HepG2 (cell line): ENCODE data around the gene CDT1. TPM values are rescaled to one million over a fixed set of nuclear protein-coding genes. Genes with fewer than 3 reads are reported as not detected.
A peak's percentile ranks its signal among the peaks of the same experiment; 100 is the strongest.

ENCODE experiments used
- ATF1 ChIP-seq: IDR thresholded peaks from 2 replicates; pipeline ENCODE4 v1.6.1; 2016; ENCODE audit warnings: mild to moderate bottlenecking, control low read depth
- CBFB ChIP-seq: sonication (generic); formaldehyde crosslinking; IDR thresholded peaks from 2 replicates; pipeline ENCODE4 v1.4.0; 2020; ENCODE audit warnings: missing genetic modification reagents
- FOXO4 ChIP-seq: sonication (generic); formaldehyde crosslinking; conservative IDR thresholded peaks from 2 replicates; pipeline ENCODE4 v1.8.1; 2023; ENCODE audit warnings: missing genetic modification reagents
- FOXP4 ChIP-seq: sonication (generic); formaldehyde crosslinking; IDR thresholded peaks from 2 replicates; pipeline ENCODE4 v1.4.0; 2020; ENCODE audit warnings: missing genetic modification reagents
- GPN1 ChIP-seq: sonication (generic); formaldehyde crosslinking; IDR thresholded peaks from 2 replicates; pipeline ENCODE4 v1.5.1; 2020; ENCODE audit warnings: missing genetic modification reagents, borderline replicate concordance
- HCFC1 ChIP-seq: fragments of 150-350 bp; IDR thresholded peaks from 2 replicates; pipeline ENCODE4 v1.6.1; 2014; ENCODE audit warnings: low read depth, low read length
- HNRNPH1 ChIP-seq: fragments of 200-400 bp; formaldehyde crosslinking; optimal IDR thresholded peaks from 2 replicates; pipeline ENCODE3; 2017; ENCODE audit warnings: mild to moderate bottlenecking, low read depth, low read length
- ISL2 ChIP-seq: sonication (generic); formaldehyde crosslinking; IDR thresholded peaks from 2 replicates; pipeline ENCODE4 v1.5.0; 2020; ENCODE audit warnings: missing genetic modification reagents
- KAT7 ChIP-seq: IDR thresholded peaks from 2 replicates; pipeline ENCODE4 v1.6.1; 2018; ENCODE audit warnings: borderline replicate concordance, missing compliant biosample characterization
- KDM6A ChIP-seq: IDR thresholded peaks from 2 replicates; pipeline ENCODE4 v1.6.1; 2016; ENCODE audit warnings: low read depth
- MAX ChIP-seq: IDR thresholded peaks from 2 replicates; pipeline ENCODE4 v1.6.1; 2012; ENCODE audit warnings: inconsistent platforms
- MYC ChIP-seq: sonication (generic); formaldehyde crosslinking; IDR thresholded peaks from 2 replicates; pipeline ENCODE4 v1.9.0; 2021; ENCODE audit warnings: missing genetic modification reagents, borderline replicate concordance
- NFIB ChIP-seq: sonication (generic); formaldehyde crosslinking; IDR thresholded peaks from 2 replicates; pipeline ENCODE4 v1.9.0; 2021; ENCODE audit warnings: missing genetic modification reagents, mild to moderate bottlenecking, borderline replicate concordance
- NFYB ChIP-seq: sonication (generic); formaldehyde crosslinking; IDR thresholded peaks from 2 replicates; pipeline ENCODE4 v1.4.0; 2020; ENCODE audit warnings: missing genetic modification reagents
- POLR2AphosphoS2 ChIP-seq: IDR thresholded peaks from 2 replicates; pipeline ENCODE4 v1.6.1; 2011; ENCODE audit warnings: low read depth, low read length, improper control_type of control experiment
- RAD51 ChIP-seq: fragments of 450-650 bp; IDR thresholded peaks from 2 replicates; pipeline ENCODE4 v1.6.1; 2016; ENCODE audit warnings: borderline replicate concordance
- RBM39 ChIP-seq: fragments of 200-400 bp; formaldehyde crosslinking; IDR thresholded peaks from one replicate; pipeline ENCODE4 v1.6.1; 2018; ENCODE audit warnings: antibody characterized with exemption, mild to moderate bottlenecking, low read depth, low read length; ENCODE audit not compliant: poor library complexity, severe bottlenecking
- RXRB ChIP-seq: IDR thresholded peaks from 2 replicates; pipeline ENCODE4 v1.6.1; 2016; ENCODE audit warnings: borderline replicate concordance, missing genetic modification reagents, missing compliant biosample characterization
- SUZ12 ChIP-seq: fragments of 150-350 bp; IDR thresholded peaks from 2 replicates; pipeline ENCODE4 v1.6.1; 2014; ENCODE audit warnings: low read depth, low read length
- ZNF136 ChIP-seq: sonication (generic); formaldehyde crosslinking; IDR thresholded peaks from 2 replicates; pipeline ENCODE4 v1.8.1; 2022; ENCODE audit warnings: low read depth, mild to moderate bottlenecking, moderate library complexity, missing genetic modification reagents
- ZNF446 ChIP-seq: sonication (generic); formaldehyde crosslinking; IDR thresholded peaks from 2 replicates; pipeline ENCODE4 v1.5.0; 2020; ENCODE audit warnings: mild to moderate bottlenecking, missing genetic modification reagents
- ZNF569 ChIP-seq: sonication (generic); formaldehyde crosslinking; IDR thresholded peaks from 2 replicates; pipeline ENCODE4 v1.5.0; 2020; ENCODE audit warnings: mild to moderate bottlenecking, missing genetic modification reagents, moderate library complexity, borderline replicate concordance
- ZNF616 ChIP-seq: sonication (generic); formaldehyde crosslinking; IDR thresholded peaks from 2 replicates; pipeline ENCODE4 v1.5.0; 2020; ENCODE audit warnings: low read depth, mild to moderate bottlenecking, missing genetic modification reagents
- polyA plus RNA-seq, 8 experiments: library from polyadenylated mRNA; depleted of rRNA in 3 of 8; stranded (reverse) in 7 of 8; unstranded in 1 of 8; fragments of >200 nt; fragmentation: Illumina TruSeq in 4 of 8; extraction: Trizol in 4 of 8; gene quantifications; 2 replicates each; pipeline versions ENCODE4 v1.2.1 to v1.2.3, GENCODE V29; 2011 to 2016; ENCODE audit warnings: low read depth in 4 of 8, missing spikeins in 1 of 8, mixed read lengths in 1 of 8; ENCODE audit not compliant: insufficient read depth in 1 of 8
- total RNA-seq, 5 experiments: library from RNA; depleted of rRNA; stranded (reverse); fragments of >200 nt; fragmentation: Illumina TruSeq; extraction: Trizol; gene quantifications; 2 replicates each; pipeline ENCODE4 v1.2.3, GENCODE V29; 2016; ENCODE audit warnings: low read depth in 1 of 5

CDT1 gene
- total and polyA plus RNA-seq, 2 of the 13 experiments (the other 11 are each of a cell fraction or from before 2014, with no cell fraction given) = 23.1 to 23.8 TPM

- TF ChIP-seq ZNF136 (CRISPR knock-in tag) = no peak
- no peak for TF ChIP-seq ATF1 (CRISPR knock-in tag)
- TF ChIP-seq ISL2 = peak; percentile 79
- no peak for TF ChIP-seq NFIB (CRISPR knock-in tag)
- peak; percentile 18; the same call in 1 of the 2 replicates for TF ChIP-seq RXRB
- TF ChIP-seq CBFB = no peak
- TF ChIP-seq HNRNPH1 = no peak
- TF ChIP-seq MAX = peak; percentile 92
- TF ChIP-seq ZNF616 (CRISPR knock-in tag) = peak; percentile 34; the same call in 1 of the 2 replicates
- TF ChIP-seq NFYB (CRISPR knock-in tag) = 0 out of 2 replicates have a peak, but pooled peaks have one; percentile 17
- no peak for TF ChIP-seq RBM39
- no peak for TF ChIP-seq GPN1 (CRISPR knock-in tag)
- no peak for TF ChIP-seq POLR2AphosphoS2
- no peak for TF ChIP-seq KAT7
- peak; percentile 26; the same call in 1 of the 2 replicates for TF ChIP-seq HCFC1
- no peak for TF ChIP-seq KDM6A (CRISPR knock-in tag)
- TF ChIP-seq FOXP4 (CRISPR knock-in tag) = no peak
- TF ChIP-seq FOXO4 = no peak
- TF ChIP-seq MYC (CRISPR knock-in tag) = peak; percentile 66; the same call in 1 of the 2 replicates
- TF ChIP-seq ZNF446 (CRISPR knock-in tag) = peak; percentile 50; the same call in 1 of the 2 replicates
- TF ChIP-seq SUZ12 = no peak
- no peak for TF ChIP-seq RAD51
- TF ChIP-seq ZNF569 (CRISPR knock-in tag) = 0 out of 2 replicates have a peak, but pooled peaks have one; percentile 51
Measured at GRCh38 chr16:88803264-88803987, at the start of gene CDT1 (continued).
